ENCODE data around the gene ADGRL3.

Gene ADGRL3

GRCh38 chr4:61911313-61911756 lies 711.2 kb downstream of the ADGRL3 start:
- no peak overlapping the region for H3K4me2 ChIP-seq (ENCODE audit: low read length)
- H4K12ac ChIP-seq (ENCODE audit: low read depth, low read length), result no peak overlapping the region
- no peak overlapping the region for H2BK12ac ChIP-seq (ENCODE audit: low read length)
- H3K4me1 ChIP-seq (ENCODE audit: control insufficient read depth in 1 of 2, insufficient read depth in 2 of 2, low read length in 2 of 2), result no peaks in the 10 kb centered on the region
- no peak overlapping the region for H2AFZ ChIP-seq (ENCODE audit: insufficient read depth, low read length, poor library complexity)
- H3K18ac ChIP-seq (ENCODE audit: low read length), result no peak overlapping the region
- H2AK5ac ChIP-seq (ENCODE audit: low read length), result no peak overlapping the region
- no peak overlapping the region for H3K27ac ChIP-seq (ENCODE audit: low read depth, low read length)
- no peak overlapping the region for H3K23ac ChIP-seq (ENCODE audit: low read length)
- no peaks in the 10 kb centered on the region for H3K36me3 ChIP-seq (ENCODE audit: control insufficient read depth in 1 of 2, insufficient read depth in 2 of 2, low read length in 2 of 2)
- WGBS (ENCODE audit: extremely low coverage, insufficient coverage, insufficient read length), result no CpG with 5 or more reads among the region's 2 CpGs
- DNase-seq, result no peak
- no peak overlapping the region for H4K91ac ChIP-seq (ENCODE audit: low read depth, low read length)
- no peak overlapping the region for H2BK5ac ChIP-seq (ENCODE audit: low read depth, low read length, poor library complexity)
- H3K9me3 ChIP-seq (ENCODE audit: insufficient read depth, low read depth, low read length), result no peaks in the 10 kb centered on the region
- H3K27me3 ChIP-seq (ENCODE audit: insufficient read depth, low read length), result no peaks in the 10 kb centered on the region
- no peak overlapping the region for H4K8ac ChIP-seq (ENCODE audit: low read depth, low read length)
- H3K14ac ChIP-seq (ENCODE audit: low read length), result no peak overlapping the region
- no peaks in the 10 kb centered on the region for H3K79me1 ChIP-seq (ENCODE audit: low read length)
- no peak overlapping the region for H3K9ac ChIP-seq (ENCODE audit: low read length)
- H3K79me2 ChIP-seq (ENCODE audit: control insufficient read depth, insufficient read depth, low read length, poor library complexity), result no peaks in the 10 kb centered on the region
- no peak overlapping the region for H3K4ac ChIP-seq (ENCODE audit: low read depth, low read length)
- no peak overlapping the region for H2BK120ac ChIP-seq (ENCODE audit: insufficient read depth, low read length, poor library complexity)
- no peak overlapping the region for H3K4me3 ChIP-seq (ENCODE audit: low read depth, low read length)

- Histone ChIP-seq H2AFZ (ENCODE audit: insufficient read depth, low read length, poor library complexity) (no peak overlapping the region), H3K4me2 (ENCODE audit: low read length) (no peak overlapping the region), H2BK120ac (ENCODE audit: insufficient read depth, low read length, poor library complexity) (no peak overlapping the region), H2AK5ac (ENCODE audit: low read length) (no peak overlapping the region), H3K27ac (ENCODE audit: low read depth, low read length) (no peak overlapping the region), H3K79me1 (ENCODE audit: low read length) (no peaks in the 10 kb centered on the region), H3K23ac (ENCODE audit: low read length) (no peak overlapping the region), H2BK5ac (ENCODE audit: low read depth, low read length, poor library complexity) (no peak overlapping the region), H4K12ac (ENCODE audit: low read depth, low read length) (no peak overlapping the region), H2BK12ac (ENCODE audit: low read length) (no peak overlapping the region), H3K4ac (ENCODE audit: low read depth, low read length) (no peak overlapping the region), H4K8ac (ENCODE audit: low read depth, low read length) (no peak overlapping the region), H4K91ac (ENCODE audit: low read depth, low read length) (no peak overlapping the region), H3K9ac (ENCODE audit: low read length) (no peak overlapping the region), H3K9me3 (ENCODE audit: insufficient read depth, low read depth, low read length) (no peaks in the 10 kb centered on the region), H3K18ac (ENCODE audit: low read length) (no peak overlapping the region), H3K14ac (ENCODE audit: low read length) (no peak overlapping the region), H3K36me3 (ENCODE audit: control insufficient read depth in 1 of 2, insufficient read depth in 2 of 2, low read length in 2 of 2) (no peaks in the 10 kb centered on the region), H3K4me3 (ENCODE audit: low read depth, low read length) (no peak overlapping the region), H3K27me3 (ENCODE audit: insufficient read depth, low read length) (no peaks in the 10 kb centered on the region), H3K4me1 (ENCODE audit: control insufficient read depth in 1 of 2, insufficient read depth in 2 of 2, low read length in 2 of 2) (no peaks in the 10 kb centered on the region), H3K79me2 (ENCODE audit: control insufficient read depth, insufficient read depth, low read length, poor library complexity) (no peaks in the 10 kb centered on the region)
- DNase-seq, result no peak
- WGBS (ENCODE audit: extremely low coverage, insufficient coverage, insufficient read length), result no CpG with 5 or more reads among the region's 2 CpGs
Measured at GRCh38 chr4:61913619-61914018, 713.5 kb downstream of the ADGRL3 start.

GRCh38 chr4:61915501-61915900 lies 715.4 kb downstream of the ADGRL3 start:
- no peak overlapping the region for H2BK120ac ChIP-seq (ENCODE audit: insufficient read depth, low read length, poor library complexity)
- H3K4ac ChIP-seq (ENCODE audit: low read depth, low read length), result no peak overlapping the region
- H3K4me3 ChIP-seq (ENCODE audit: low read depth, low read length), result no peak overlapping the region
- WGBS (ENCODE audit: extremely low coverage, insufficient coverage, insufficient read length), result no CpG with 5 or more reads among the region's 1 CpG
- H3K4me1 ChIP-seq (ENCODE audit: control insufficient read depth in 1 of 2, insufficient read depth in 2 of 2, low read length in 2 of 2), result no peaks in the 10 kb centered on the region
- no peak overlapping the region for H4K12ac ChIP-seq (ENCODE audit: low read depth, low read length)
- no peak overlapping the region for H4K8ac ChIP-seq (ENCODE audit: low read depth, low read length)
- H3K27me3 ChIP-seq (ENCODE audit: insufficient read depth, low read length), result no peaks in the 10 kb centered on the region
- no peaks in the 10 kb centered on the region for H3K9me3 ChIP-seq (ENCODE audit: insufficient read depth, low read depth, low read length)
- H2BK12ac ChIP-seq (ENCODE audit: low read length), result no peak overlapping the region
- no peaks in the 10 kb centered on the region for H3K36me3 ChIP-seq (ENCODE audit: control insufficient read depth in 1 of 2, insufficient read depth in 2 of 2, low read length in 2 of 2)
- no peaks in the 10 kb centered on the region for H3K79me2 ChIP-seq (ENCODE audit: control insufficient read depth, insufficient read depth, low read length, poor library complexity)
- no peak overlapping the region for H3K4me2 ChIP-seq (ENCODE audit: low read length)
- no peak overlapping the region for H3K18ac ChIP-seq (ENCODE audit: low read length)
- no peak overlapping the region for H2AFZ ChIP-seq (ENCODE audit: insufficient read depth, low read length, poor library complexity)
- H4K91ac ChIP-seq (ENCODE audit: low read depth, low read length), result no peak overlapping the region
- no peak overlapping the region for H3K27ac ChIP-seq (ENCODE audit: low read depth, low read length)
- H2BK5ac ChIP-seq (ENCODE audit: low read depth, low read length, poor library complexity), result no peak overlapping the region
- H3K79me1 ChIP-seq (ENCODE audit: low read length), result no peaks in the 10 kb centered on the region
- no peak overlapping the region for H2AK5ac ChIP-seq (ENCODE audit: low read length)
- H3K23ac ChIP-seq (ENCODE audit: low read length), result no peak overlapping the region
- no peak overlapping the region for H3K14ac ChIP-seq (ENCODE audit: low read length)
- no peak for DNase-seq
- H3K9ac ChIP-seq (ENCODE audit: low read length), result no peak overlapping the region

- H3K4ac ChIP-seq (ENCODE audit: low read depth, low read length), result no peak overlapping the region
- no peak overlapping the region for H2AK5ac ChIP-seq (ENCODE audit: low read length)
- H3K23ac ChIP-seq (ENCODE audit: low read length), result no peak overlapping the region
- no peak overlapping the region for H3K4me2 ChIP-seq (ENCODE audit: low read length)
- no peak overlapping the region for H3K14ac ChIP-seq (ENCODE audit: low read length)
- no peak overlapping the region for H4K91ac ChIP-seq (ENCODE audit: low read depth, low read length)
- DNase-seq, result no peak
- H3K9ac ChIP-seq (ENCODE audit: low read length), result no peak overlapping the region
- no peak overlapping the region for H3K4me3 ChIP-seq (ENCODE audit: low read depth, low read length)
- H3K36me3 ChIP-seq (ENCODE audit: control insufficient read depth in 1 of 2, insufficient read depth in 2 of 2, low read length in 2 of 2), result no peaks in the 10 kb centered on the region
- H2BK120ac ChIP-seq (ENCODE audit: insufficient read depth, low read length, poor library complexity), result no peak overlapping the region
- no peak overlapping the region for H3K27ac ChIP-seq (ENCODE audit: low read depth, low read length)
- H3K79me2 ChIP-seq (ENCODE audit: control insufficient read depth, insufficient read depth, low read length, poor library complexity), result no peaks in the 10 kb centered on the region
- H3K4me1 ChIP-seq (ENCODE audit: control insufficient read depth in 1 of 2, insufficient read depth in 2 of 2, low read length in 2 of 2), result no peaks in the 10 kb centered on the region
- H3K79me1 ChIP-seq (ENCODE audit: low read length), result no peaks in the 10 kb centered on the region
- no peak overlapping the region for H4K8ac ChIP-seq (ENCODE audit: low read depth, low read length)
- no peak overlapping the region for H2AFZ ChIP-seq (ENCODE audit: insufficient read depth, low read length, poor library complexity)
- H2BK12ac ChIP-seq (ENCODE audit: low read length), result no peak overlapping the region
- no peak overlapping the region for H4K12ac ChIP-seq (ENCODE audit: low read depth, low read length)
- no peak overlapping the region for H3K18ac ChIP-seq (ENCODE audit: low read length)
- H3K27me3 ChIP-seq (ENCODE audit: insufficient read depth, low read length), result no peaks in the 10 kb centered on the region
- no peaks in the 10 kb centered on the region for H3K9me3 ChIP-seq (ENCODE audit: insufficient read depth, low read depth, low read length)
- H2BK5ac ChIP-seq (ENCODE audit: low read depth, low read length, poor library complexity), result no peak overlapping the region
Measured at GRCh38 chr4:61918507-61918906, 718.4 kb downstream of the ADGRL3 start.

Data from trophoblast cell (in vitro differentiated cells and primary cell).